H9 (cell line): ENCODE measurements around the gene WDR87. TPM values are rescaled to one million over a fixed set of nuclear protein-coding genes. Genes with fewer than 3 reads are reported as not detected.

ENCODE experiments used
- DNase-seq: peaks from one replicate; pipeline ENCODE4 v3.0.0-alpha.2; 2017
- H2AFZ ChIP-seq: one replicate; pipeline ENCODE4 v1.6.1; 2013; ENCODE audit warnings: mild to moderate bottlenecking, low read length, control low read depth, moderate library complexity
- H2AK5ac ChIP-seq: 2 replicates; pipeline ENCODE4 v1.6.1; 2013; ENCODE audit warnings: low read length, control low read depth, mixed read lengths; ENCODE audit not compliant: insufficient read length
- H2BK120ac ChIP-seq: one replicate; pipeline ENCODE4 v1.6.1; 2013; ENCODE audit warnings: low read depth, mild to moderate bottlenecking, low read length, control low read depth, inconsistent platforms; ENCODE audit not compliant: poor library complexity, severe bottlenecking
- H2BK12ac ChIP-seq: 2 replicates; pipeline ENCODE4 v1.6.1; 2013; ENCODE audit warnings: low read length, control low read depth, mixed read lengths, low read depth; ENCODE audit not compliant: insufficient read length
- H2BK15ac ChIP-seq: 2 replicates; pipeline ENCODE4 v1.6.1; 2013; ENCODE audit warnings: low read depth, low read length, control low read depth
- H2BK20ac ChIP-seq: one replicate; pipeline ENCODE4 v1.6.1; 2013; ENCODE audit warnings: low read depth, mild to moderate bottlenecking, low read length, control low read depth, inconsistent platforms; ENCODE audit not compliant: poor library complexity, severe bottlenecking
- H2BK5ac ChIP-seq: 2 replicates; pipeline ENCODE4 v1.6.1; 2013; ENCODE audit warnings: low read length, control low read depth, mixed read lengths; ENCODE audit not compliant: insufficient read length
- H3K14ac ChIP-seq: 2 replicates; pipeline ENCODE4 v1.6.1; 2013; ENCODE audit warnings: low read length, control low read depth; ENCODE audit not compliant: insufficient read depth
- H3K18ac ChIP-seq: 2 replicates; pipeline ENCODE4 v1.6.1; 2013; ENCODE audit warnings: low read depth, mild to moderate bottlenecking, mixed read lengths, low read length, control low read depth; ENCODE audit not compliant: insufficient read length
- H3K23ac ChIP-seq: 2 replicates; pipeline ENCODE4 v1.6.1; 2013; ENCODE audit warnings: low read length, control low read depth, mixed read lengths, low read depth; ENCODE audit not compliant: insufficient read length
- H3K23me2 ChIP-seq: 2 replicates; pipeline ENCODE4 v1.6.1; 2013; ENCODE audit warnings: low read depth, mild to moderate bottlenecking, mixed read lengths, low read length, control low read depth; ENCODE audit not compliant: insufficient read length, poor library complexity, severe bottlenecking
- H3K27ac ChIP-seq: 2 replicates; pipeline ENCODE4 v1.5.1; 2013; ENCODE audit warnings: low read length, control low read depth, mixed read lengths, low read depth; ENCODE audit not compliant: insufficient read length
- H3K27me3 ChIP-seq: 2 replicates; pipeline ENCODE4 v1.6.1; 2013; ENCODE audit warnings: low read length, control low read depth, inconsistent platforms; ENCODE audit not compliant: insufficient read depth
- H3K4ac ChIP-seq: 2 replicates; pipeline ENCODE4 v1.6.1; 2013; ENCODE audit warnings: low read depth, mild to moderate bottlenecking, control low read depth, inconsistent platforms, low read length, moderate library complexity
- H3K4me1 ChIP-seq: 2 replicates; pipeline ENCODE4 v1.6.1; 2013; ENCODE audit warnings: low read length, control low read depth, inconsistent platforms; ENCODE audit not compliant: insufficient read depth
- H3K4me2 ChIP-seq: 2 replicates; pipeline ENCODE4 v1.6.1; 2013; ENCODE audit warnings: low read length, control low read depth, mixed read lengths; ENCODE audit not compliant: insufficient read length, insufficient read depth
- H3K56ac ChIP-seq: 2 replicates; pipeline ENCODE4 v1.6.1; 2013; ENCODE audit warnings: low read depth, mild to moderate bottlenecking, mixed read lengths, low read length, control low read depth; ENCODE audit not compliant: insufficient read length
- H3K79me1 ChIP-seq: 2 replicates; pipeline ENCODE4 v1.6.1; 2013; ENCODE audit warnings: low read depth, mild to moderate bottlenecking, moderate library complexity, low read length, control low read depth, inconsistent platforms; ENCODE audit not compliant: insufficient read depth, poor library complexity, severe bottlenecking
- H3K79me2 ChIP-seq: 2 replicates; pipeline ENCODE4 v1.6.1; 2013; ENCODE audit warnings: low read length, control low read depth, inconsistent platforms; ENCODE audit not compliant: insufficient read depth
- H3K9ac ChIP-seq: 2 replicates; pipeline ENCODE4 v1.6.1; 2013; ENCODE audit warnings: low read length, control low read depth, mixed read lengths; ENCODE audit not compliant: insufficient read length; ENCODE audit errors: extremely low read depth
- H3K9me3 ChIP-seq: one replicate; pipeline ENCODE4 v1.6.1; 2013; ENCODE audit warnings: low read depth, low read length, inconsistent platforms; ENCODE audit not compliant: control insufficient read depth
- H3T11ph ChIP-seq: one replicate; pipeline ENCODE4 v1.6.1; 2013; ENCODE audit warnings: mild to moderate bottlenecking, low read length, control low read depth, inconsistent platforms
- H4K20me1 ChIP-seq: one replicate; pipeline ENCODE4 v1.6.1; 2013; ENCODE audit not compliant: control insufficient read depth, insufficient read length, insufficient read depth
- H4K5ac ChIP-seq: 2 replicates; pipeline ENCODE4 v1.6.1; 2013; ENCODE audit warnings: low read depth, mild to moderate bottlenecking, mixed read lengths, low read length, control low read depth; ENCODE audit not compliant: insufficient read length
- H4K8ac ChIP-seq: replicated peaks from 2 replicates; pipeline ENCODE4 v1.6.1; 2013; ENCODE audit warnings: low read length, control low read depth, mixed read lengths, low read depth; ENCODE audit not compliant: insufficient read length
- H4K91ac ChIP-seq: 2 replicates; pipeline ENCODE4 v1.6.1; 2013; ENCODE audit warnings: low read depth, mild to moderate bottlenecking, moderate library complexity, mixed read lengths, low read length, control low read depth; ENCODE audit not compliant: insufficient read length
- H3K27ac Mint-ChIP-seq, 3 experiments: 2 replicates in 2 of 3; 3 replicates in 1 of 3; pipeline ENCODE4 v1.8.0; 2020 to 2021; ENCODE audit warnings: mixed read lengths in 3 of 3, mild to moderate bottlenecking in 1 of 3, moderate library complexity in 1 of 3
- H3K27me3 Mint-ChIP-seq: 2 replicates; pipeline ENCODE4 v1.8.0; 2021; ENCODE audit warnings: low read depth, mild to moderate bottlenecking, moderate library complexity, mixed read lengths
- H3K36me3 Mint-ChIP-seq, 3 experiments: 2 replicates in 2 of 3; 3 replicates in 1 of 3; pipeline ENCODE4 v1.8.0; 2020 to 2021; ENCODE audit warnings: low read depth in 3 of 3, mixed read lengths in 3 of 3; ENCODE audit not compliant: insufficient read depth in 1 of 3
- H3K4me1 Mint-ChIP-seq, 2 experiments: 2 replicates each; pipeline ENCODE4 v1.8.0; 2020; ENCODE audit warnings: mixed read lengths in 2 of 2
- H3K4me3 Mint-ChIP-seq, 2 experiments: 2 replicates in 1 of 2; 3 replicates in 1 of 2; pipeline ENCODE4 v1.8.0; 2020 to 2021; ENCODE audit warnings: mild to moderate bottlenecking in 2 of 2, mixed read lengths in 2 of 2, moderate library complexity in 1 of 2
- H3K9me3 Mint-ChIP-seq, 2 experiments: 2 replicates in 1 of 2; 3 replicates in 1 of 2; pipeline ENCODE4 v1.8.0; 2020; ENCODE audit warnings: mild to moderate bottlenecking in 2 of 2, mixed read lengths in 2 of 2, moderate library complexity in 1 of 2
- CTCF ChIP-seq: fragments of 200-600 bp; sonication (generic); conservative IDR thresholded peaks from 3 replicates; pipeline ENCODE4 v1.8.0; 2021; ENCODE audit warnings: antibody characterized with exemption, mild to moderate bottlenecking
- WGBS: extraction: QIAGEN DNeasy Blood & Tissue Kit; methylation state at CpG from one replicate; pipeline ENCODE4 v1.1.7; 2013; ENCODE audit warnings: missing lambda C conversion rate, low lambda C conversion rate, mixed read lengths; ENCODE audit not compliant: insufficient read length; ENCODE audit errors: extremely low coverage; 5-methylcytosine and 5-hydroxymethylcytosine counted together
- total RNA-seq: library from RNA; stranded (reverse); gene quantifications from 2 replicates; pipeline ENCODE4 v1.2.1, GENCODE V29; 2021

The WDR87 gene
- total RNA-seq, 1 experiment from 2014 or later, result not detected

GRCh38 chr19:37864501-37864900 lies 41.9 kb downstream of the WDR87 start:
- Histone ChIP-seq H2BK15ac (no peak overlapping the region), H3K4me1 (peaks cover 2% of the 10 kb centered on the region; the same call in 1 of the 2 replicates), H3K4me2 (no peak overlapping the region), H3K79me2 (no peaks in the 10 kb centered on the region), H3K9ac (no peak overlapping the region), H4K5ac (no peak overlapping the region), H3K23me2 (no peaks in the 10 kb centered on the region), H4K20me1 (no peaks in the 10 kb centered on the region), H2BK5ac (no peak overlapping the region), H3K4ac (no peak overlapping the region), H3K14ac (no peak overlapping the region), H3K56ac (no peak overlapping the region), H3K23ac (no peak overlapping the region), H3K79me1 (no peaks in the 10 kb centered on the region), H3K27ac (no peak overlapping the region), H3K9me3 (peaks cover 3% of the 10 kb centered on the region), H2AFZ (no peak overlapping the region), H2BK120ac (no peak overlapping the region), H4K8ac (no peak overlapping the region), H3T11ph (no peak overlapping the region), H2AK5ac (no peak overlapping the region), H3K18ac (no peak overlapping the region), H4K91ac (no peak overlapping the region), H2BK12ac (no peak overlapping the region), H2BK20ac (no peak overlapping the region), H3K27me3 (no peaks in the 10 kb centered on the region)
- H3K36me3 Mint-ChIP-seq, result peaks cover 0 to 2% (median 2%) of the 10 kb centered on the region in 3 experiments; a peak in 5 of 7 replicates
- H3K27ac Mint-ChIP-seq, result no peak overlapping the region
- peaks cover 4 to 19% of the 10 kb centered on the region in 2 experiments for H3K9me3 Mint-ChIP-seq
- peaks cover 11% of the 10 kb centered on the region for H3K27me3 Mint-ChIP-seq
- H3K4me1 Mint-ChIP-seq, result peaks cover 21 to 34% of the 10 kb centered on the region in 2 experiments
- no peak for TF ChIP-seq CTCF
- DNase-seq, result no peak
- no peak overlapping the region for H3K4me3 Mint-ChIP-seq
- no CpG with 5 or more reads among the region's 3 CpGs for WGBS
